ENCODE results near the gene SYT1.

The SYT1 gene

GRCh38 chr12:79151956-79152355, 287.4 kb downstream of the SYT1 start:
- Histone ChIP-seq H3K4me3 (ENCODE audit: insufficient read depth, low read length, poor library complexity, severe bottlenecking) (no peak overlapping the region), H3K4me2 (ENCODE audit: low read depth, low read length, poor library complexity, severe bottlenecking) (no peak overlapping the region), H3F3A (ENCODE audit: insufficient read depth) (peaks cover 10% of the 10 kb centered on the region; the same call in 1 of the 2 replicates), H3K27me3 (ENCODE audit: low read length) (no peaks in the 10 kb centered on the region), H3K36me3 (ENCODE audit: low read length) (no peaks in the 10 kb centered on the region), H3K27ac (ENCODE audit: low read depth, low read length) (no peak overlapping the region), H3K9me2 (replicated peaks; ENCODE audit: insufficient read depth, low read length) (no peaks in the 10 kb centered on the region), H3K9ac (ENCODE audit: low read length) (no peak overlapping the region), H3K79me2 (ENCODE audit: insufficient read depth, low read length) (no peaks in the 10 kb centered on the region), H3K9me3 (ENCODE audit: insufficient read depth, low read length) (no peaks in the 10 kb centered on the region), H2AFZ (ENCODE audit: low read depth, low read length, severe bottlenecking) (no peak overlapping the region), H4K20me1 (ENCODE audit: low read depth, low read length) (no peaks in the 10 kb centered on the region)
- TF ChIP-seq EZH2phosphoT487 (conservative IDR thresholded peaks at IDR 0.05; ENCODE audit: low read length) (no peak), CTCF (IDR thresholded peaks at IDR 0.05; ENCODE audit: insufficient read depth, low read length, poor library complexity, severe bottlenecking) (no peak)

- Histone ChIP-seq H3K4me2 (ENCODE audit: low read depth, low read length, poor library complexity, severe bottlenecking) (no peak overlapping the region), H3K4me3 (ENCODE audit: insufficient read depth, low read length, poor library complexity, severe bottlenecking) (no peak overlapping the region), H3F3A (ENCODE audit: insufficient read depth) (peaks cover 23% of the 10 kb centered on the region), H3K27ac (ENCODE audit: low read depth, low read length) (peak overlapping the region; percentile 94), H3K79me2 (ENCODE audit: insufficient read depth, low read length) (no peaks in the 10 kb centered on the region), H4K20me1 (ENCODE audit: low read depth, low read length) (no peaks in the 10 kb centered on the region), H2AFZ (ENCODE audit: low read depth, low read length, severe bottlenecking) (no peak overlapping the region), H3K36me3 (ENCODE audit: low read length) (no peaks in the 10 kb centered on the region), H3K9me2 (replicated peaks; ENCODE audit: insufficient read depth, low read length) (no peaks in the 10 kb centered on the region), H3K9ac (ENCODE audit: low read length) (no peak overlapping the region), H3K9me3 (ENCODE audit: insufficient read depth, low read length) (no peaks in the 10 kb centered on the region), H3K27me3 (ENCODE audit: low read length) (no peaks in the 10 kb centered on the region)
- TF ChIP-seq CTCF (IDR thresholded peaks at IDR 0.05; ENCODE audit: insufficient read depth, low read length, poor library complexity, severe bottlenecking) (no peak), EZH2phosphoT487 (conservative IDR thresholded peaks at IDR 0.05; ENCODE audit: low read length) (no peak)
These were observed 291.1 kb downstream of the SYT1 start for GRCh38 chr12:79155683-79156082.

- Histone ChIP-seq H4K20me1 (ENCODE audit: low read depth, low read length) (no peaks in the 10 kb centered on the region), H3K4me2 (ENCODE audit: low read depth, low read length, poor library complexity, severe bottlenecking) (peak overlapping the region; percentile 36), H3K27ac (ENCODE audit: low read depth, low read length) (peak overlapping the region; percentile 94), H3K36me3 (ENCODE audit: low read length) (no peaks in the 10 kb centered on the region), H3K79me2 (ENCODE audit: insufficient read depth, low read length) (no peaks in the 10 kb centered on the region), H3F3A (ENCODE audit: insufficient read depth) (peaks cover 23% of the 10 kb centered on the region), H3K9me3 (ENCODE audit: insufficient read depth, low read length) (no peaks in the 10 kb centered on the region), H3K27me3 (ENCODE audit: low read length) (no peaks in the 10 kb centered on the region), H3K9ac (ENCODE audit: low read length) (no peak overlapping the region), H3K4me3 (ENCODE audit: insufficient read depth, low read length, poor library complexity, severe bottlenecking) (no peak overlapping the region), H3K9me2 (replicated peaks; ENCODE audit: insufficient read depth, low read length) (no peaks in the 10 kb centered on the region), H2AFZ (ENCODE audit: low read depth, low read length, severe bottlenecking) (no peak overlapping the region)
- TF ChIP-seq CTCF (IDR thresholded peaks at IDR 0.05; ENCODE audit: insufficient read depth, low read length, poor library complexity, severe bottlenecking) (no peak), EZH2phosphoT487 (conservative IDR thresholded peaks at IDR 0.05; ENCODE audit: low read length) (no peak)
These were observed 292.4 kb downstream of the SYT1 start for GRCh38 chr12:79156846-79157463.
